ENCODE data around the gene PRMT7.
A peak's percentile ranks its signal among the peaks of the same experiment; 100 is the strongest.

The PRMT7 gene, protein sequence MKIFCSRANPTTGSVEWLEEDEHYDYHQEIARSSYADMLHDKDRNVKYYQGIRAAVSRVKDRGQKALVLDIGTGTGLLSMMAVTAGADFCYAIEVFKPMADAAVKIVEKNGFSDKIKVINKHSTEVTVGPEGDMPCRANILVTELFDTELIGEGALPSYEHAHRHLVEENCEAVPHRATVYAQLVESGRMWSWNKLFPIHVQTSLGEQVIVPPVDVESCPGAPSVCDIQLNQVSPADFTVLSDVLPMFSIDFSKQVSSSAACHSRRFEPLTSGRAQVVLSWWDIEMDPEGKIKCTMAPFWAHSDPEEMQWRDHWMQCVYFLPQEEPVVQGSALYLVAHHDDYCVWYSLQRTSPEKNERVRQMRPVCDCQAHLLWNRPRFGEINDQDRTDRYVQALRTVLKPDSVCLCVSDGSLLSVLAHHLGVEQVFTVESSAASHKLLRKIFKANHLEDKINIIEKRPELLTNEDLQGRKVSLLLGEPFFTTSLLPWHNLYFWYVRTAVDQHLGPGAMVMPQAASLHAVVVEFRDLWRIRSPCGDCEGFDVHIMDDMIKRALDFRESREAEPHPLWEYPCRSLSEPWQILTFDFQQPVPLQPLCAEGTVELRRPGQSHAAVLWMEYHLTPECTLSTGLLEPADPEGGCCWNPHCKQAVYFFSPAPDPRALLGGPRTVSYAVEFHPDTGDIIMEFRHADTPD

DNA sequence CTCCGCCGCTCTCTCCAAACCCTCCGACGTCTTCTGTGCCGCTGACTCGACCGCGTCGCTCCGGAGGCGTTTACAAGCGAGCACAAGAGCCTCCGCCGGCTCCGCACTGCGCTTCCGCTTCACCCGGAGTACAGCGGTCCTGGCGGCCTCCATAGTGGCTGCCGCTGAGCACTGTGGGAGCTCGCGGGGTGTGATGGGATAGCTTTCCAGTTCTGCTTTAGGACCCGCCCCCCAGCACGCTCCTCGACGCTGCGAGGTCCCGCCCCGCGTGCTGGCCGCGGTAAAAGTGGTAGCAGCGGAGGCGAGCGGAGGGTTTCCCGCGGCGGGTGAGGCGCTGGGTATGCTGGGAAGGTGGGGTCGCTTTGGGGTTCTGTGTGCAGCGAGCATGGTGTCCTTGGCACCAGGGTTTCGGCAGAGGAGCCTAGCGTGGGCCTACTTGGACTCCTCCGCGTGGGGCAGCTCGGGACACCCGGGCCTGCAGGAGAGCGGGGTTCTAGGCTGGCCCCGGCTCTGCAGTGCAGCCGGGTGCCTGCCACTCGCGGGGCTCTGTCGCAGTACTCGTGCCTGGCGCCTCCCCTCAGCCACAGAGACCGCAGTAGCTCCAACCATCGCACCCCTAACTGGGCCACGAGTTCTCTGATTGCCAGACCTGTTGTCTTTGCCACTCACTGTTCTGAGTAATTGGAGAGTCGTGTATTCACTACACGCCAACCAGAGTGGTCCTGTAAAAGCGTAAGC, at the start of gene PRMT7, which contains the start of gene SLC7A6OS:
Gene PRMT7 (plus strand): TSS at position 246 of the 738 bp plus-strand sequence. CDS start 4,961 bp downstream, outside the sequence.
Gene SLC7A6OS (minus strand): TSS at position 173 of the 738 bp plus-strand sequence. CDS start 20 bp downstream, at position 153.
- peak; percentile 94 for DNase-seq (ENCODE audit: low spot score)

DNA sequence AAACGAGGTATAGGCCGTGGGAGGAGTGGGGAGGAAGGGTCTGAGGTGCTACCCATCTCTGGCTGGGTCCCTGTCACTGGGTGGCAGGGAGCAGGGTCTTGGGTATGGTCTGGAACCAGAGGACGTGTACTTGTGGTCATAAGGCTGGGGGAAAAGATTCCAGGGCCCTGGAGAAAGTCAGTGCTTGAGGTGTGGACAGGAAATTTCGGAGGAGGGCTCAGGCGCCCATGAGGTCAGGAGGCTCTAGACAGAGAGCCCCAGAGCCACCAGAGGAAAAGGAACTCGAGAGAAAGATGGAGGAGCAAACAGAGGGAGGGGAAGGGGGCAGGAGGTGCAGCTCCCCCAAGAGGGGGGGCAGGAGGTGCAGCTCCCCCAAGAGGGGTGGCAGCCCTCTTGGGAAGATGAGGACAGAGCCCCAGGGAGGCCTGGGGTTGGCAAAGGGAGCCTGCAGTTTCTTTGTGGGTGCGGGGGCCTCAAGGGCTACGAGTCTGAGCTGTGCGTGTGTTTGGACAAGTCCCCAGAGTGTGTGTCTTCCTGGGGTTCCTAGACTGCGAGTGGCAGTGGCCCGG, 47.2 kb upstream of the PRMT7 start:
- no peak for DNase-seq (ENCODE audit: low spot score)

DNA sequence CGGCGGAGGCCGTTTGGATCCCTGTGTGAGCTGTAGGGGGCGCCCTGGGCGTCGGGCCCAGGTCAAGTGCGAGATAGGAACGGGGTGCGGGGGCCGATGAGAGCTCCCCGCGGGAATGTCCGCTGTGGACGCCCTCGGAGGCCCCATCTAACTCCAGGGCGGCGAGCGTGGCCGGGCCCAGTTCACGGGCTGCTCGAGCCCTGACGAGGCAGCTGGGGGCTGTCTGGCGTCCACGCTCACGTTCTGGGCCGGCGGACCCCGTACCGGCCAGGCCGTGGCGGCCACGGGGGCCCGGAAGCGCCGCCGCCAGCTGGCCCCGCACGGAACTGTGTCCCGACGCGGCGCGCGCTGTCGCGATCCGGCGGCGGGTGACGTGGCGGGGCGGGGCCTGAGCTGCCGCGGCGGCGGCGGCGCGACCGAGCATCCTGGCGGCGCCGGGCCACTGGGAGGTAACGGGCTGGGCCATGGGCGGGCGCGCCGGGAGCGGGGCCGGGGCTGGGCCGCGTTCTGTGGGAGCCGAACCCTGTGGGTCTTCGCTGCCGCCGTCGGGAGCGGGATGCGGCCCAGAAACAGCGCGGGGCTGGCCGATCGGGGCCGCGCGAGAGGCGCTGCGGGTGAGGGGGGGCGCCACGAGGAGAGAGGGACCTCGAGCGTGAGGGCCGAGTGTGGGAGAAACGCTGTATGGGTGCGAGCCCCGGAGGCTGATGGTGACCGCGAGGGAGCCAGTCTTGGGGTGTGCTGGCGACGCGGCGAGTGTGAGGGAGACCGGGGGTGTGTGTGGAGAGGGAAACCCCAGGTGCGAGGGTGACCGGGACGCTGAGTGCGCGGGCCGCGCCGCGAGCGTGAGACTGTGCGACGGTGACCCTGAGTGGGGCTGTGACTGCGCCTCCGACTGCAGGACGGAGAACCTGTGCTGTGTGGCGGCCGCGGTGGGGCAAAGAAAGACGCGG, 46.4 kb upstream of the PRMT7 start, which contains the start of gene SLC7A6:
Gene SLC7A6 (plus strand): TSS at position 399 of the 950 bp plus-strand sequence. CDS start 10,201 bp downstream, outside the sequence.
- DNase-seq (ENCODE audit: low spot score), result peak; percentile 78

DNA sequence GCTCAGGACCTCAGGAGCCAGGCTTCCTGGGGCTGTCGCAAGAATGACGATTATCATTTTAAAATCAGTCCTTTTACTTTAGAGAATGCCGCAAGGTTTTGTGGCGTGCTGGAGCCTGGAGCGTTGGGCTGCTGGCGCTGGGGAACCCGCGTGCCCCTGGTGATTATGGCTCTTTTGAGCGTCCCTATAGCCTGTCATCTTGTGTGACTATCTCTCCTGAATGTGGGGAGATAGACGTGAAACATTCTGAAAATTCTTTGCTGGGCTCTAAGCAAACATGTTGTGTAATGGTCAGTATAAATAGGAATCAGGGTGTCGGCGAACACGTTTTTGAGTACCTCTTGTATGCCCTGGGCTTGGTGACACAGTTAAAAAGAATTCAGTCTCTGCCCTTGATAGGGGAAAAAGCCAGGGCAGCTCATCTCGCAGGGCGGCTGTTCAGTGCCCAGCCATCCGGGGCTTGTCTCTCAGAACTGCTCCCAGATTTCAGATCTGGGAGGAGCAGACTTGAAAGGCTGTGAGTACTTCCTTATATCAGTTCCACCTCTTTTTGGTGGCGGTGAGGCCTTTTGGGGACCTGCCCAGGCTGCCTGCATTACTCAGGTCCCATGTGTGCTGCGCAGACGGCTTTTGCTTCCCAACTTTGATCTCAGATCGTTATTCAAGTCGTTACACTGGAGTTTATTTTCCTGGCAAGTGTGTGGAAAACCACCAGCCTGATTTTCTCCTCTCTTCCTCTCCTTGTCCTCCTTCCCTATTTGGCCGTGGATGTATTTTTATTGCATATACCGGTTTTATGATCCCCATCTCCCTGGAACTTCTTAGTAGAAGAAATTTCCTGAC, 45.5 kb upstream of the PRMT7 start:
- peak; percentile 59 for DNase-seq (ENCODE audit: low spot score)

DNA sequence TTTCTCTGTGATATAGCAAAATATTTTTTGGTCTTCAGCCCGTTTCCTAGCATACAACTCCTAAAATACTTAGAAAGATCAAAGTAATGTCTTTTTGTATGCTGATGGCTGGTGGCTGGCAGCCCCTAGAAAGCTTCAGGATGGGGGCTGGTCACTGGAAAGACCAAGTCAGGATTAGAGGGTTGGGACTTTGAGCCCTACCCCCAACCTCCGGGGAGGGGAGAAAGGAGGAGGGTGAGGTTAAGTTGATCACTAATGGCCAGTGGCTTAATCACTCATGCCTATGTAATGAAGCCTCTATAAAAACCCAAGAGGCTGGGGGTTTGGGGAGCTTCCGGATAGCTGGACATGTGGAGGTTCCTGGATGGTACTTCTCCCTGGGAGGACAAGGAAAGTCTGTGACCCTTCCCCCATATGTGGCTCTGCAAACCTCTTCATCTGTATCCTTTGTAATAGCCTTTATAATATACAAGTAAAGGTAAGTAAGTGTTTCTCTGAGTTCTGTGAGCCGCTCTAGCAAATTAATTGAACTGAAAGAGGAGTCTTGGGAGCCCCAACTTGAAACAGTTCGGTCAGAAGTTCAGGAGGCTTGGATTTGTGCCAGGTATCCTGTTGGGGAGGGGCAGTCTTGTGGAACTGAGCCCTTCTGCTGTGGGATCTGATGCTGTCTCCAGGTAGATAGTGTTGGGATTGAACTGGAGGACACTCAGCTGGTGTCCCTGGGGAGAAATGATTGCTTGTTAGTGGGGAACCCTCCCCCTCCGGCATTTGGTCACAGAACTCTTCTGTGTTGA, 43.0 kb upstream of the PRMT7 start:
- no peak for DNase-seq (ENCODE audit: low spot score)

DNA sequence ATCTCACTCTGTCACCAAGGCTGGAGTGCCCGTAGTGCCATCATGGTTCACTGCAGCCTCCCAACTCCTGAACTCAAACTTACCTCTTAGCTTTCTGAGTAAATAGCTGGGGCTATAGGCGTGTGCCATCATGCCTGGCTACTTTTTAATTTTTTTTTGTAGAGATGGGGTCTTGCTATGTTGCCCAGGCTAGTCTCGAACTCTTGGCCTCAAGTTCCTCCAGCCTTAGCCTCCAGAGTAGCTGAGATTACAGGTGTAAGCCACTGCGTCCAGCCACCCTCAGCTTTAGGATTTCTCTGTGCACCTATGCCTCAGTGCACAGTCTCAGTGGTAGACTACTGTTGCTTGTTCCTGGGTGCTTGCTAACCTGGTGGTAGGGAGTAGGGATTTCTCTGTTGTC, 41.0 kb upstream of the PRMT7 start:
- DNase-seq (ENCODE audit: low spot score), result no peak

DNA sequence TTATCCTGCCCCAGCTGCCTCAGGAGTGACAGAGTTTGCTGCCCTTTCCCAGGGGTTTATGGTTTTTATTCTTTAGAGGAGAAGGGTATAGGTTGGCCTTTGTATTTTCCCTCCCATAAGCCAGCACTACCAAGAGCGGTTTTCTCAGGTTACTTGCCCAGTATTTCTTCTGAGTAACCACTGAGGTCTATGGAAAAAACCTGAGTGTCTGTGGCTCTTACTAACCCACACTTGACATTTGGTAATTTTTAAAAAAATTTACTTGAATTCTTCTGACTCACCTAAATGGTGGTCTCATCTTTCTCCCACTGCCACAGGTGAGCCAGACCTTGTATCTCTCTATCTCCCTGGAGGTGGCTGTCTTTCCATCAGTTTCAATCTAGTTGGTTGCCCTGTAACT, 40.5 kb upstream of the PRMT7 start:
- DNase-seq (ENCODE audit: low spot score), result no peak

DNA sequence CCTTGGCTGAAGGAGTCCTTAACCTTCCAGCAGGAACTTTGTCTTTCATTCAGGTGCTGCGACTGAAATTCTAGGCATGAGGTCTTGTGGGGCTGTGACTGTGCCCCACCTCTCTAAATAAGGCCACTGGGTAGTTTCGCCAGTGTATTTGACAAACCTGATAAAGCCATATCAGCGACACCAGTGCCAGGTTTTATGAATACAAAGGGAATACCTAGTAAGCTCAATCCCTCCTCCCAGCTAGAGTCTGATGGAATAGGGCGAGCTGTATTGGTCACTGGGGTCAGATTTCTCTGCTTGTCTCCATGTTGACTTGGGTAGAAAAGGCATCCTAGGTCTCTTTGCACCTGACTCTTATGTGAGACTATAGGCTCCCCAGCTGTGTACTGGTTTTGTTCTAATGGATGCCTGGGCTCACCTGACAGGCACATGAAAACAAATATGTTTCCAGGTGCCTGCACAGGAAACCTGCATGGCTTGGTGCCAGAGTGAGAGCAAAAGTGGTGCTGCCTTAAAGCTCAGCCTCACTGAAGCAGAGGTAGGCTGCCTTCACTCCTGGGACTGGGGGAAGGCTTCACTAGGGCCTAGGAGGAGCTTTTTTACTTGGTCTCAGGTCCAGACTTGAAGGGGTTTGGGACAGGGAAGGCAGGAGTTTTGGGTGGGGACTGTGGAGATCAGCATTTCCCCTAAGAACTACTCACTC, 38.2 kb upstream of the PRMT7 start:
- no peak for DNase-seq (ENCODE audit: low spot score)

DNA sequence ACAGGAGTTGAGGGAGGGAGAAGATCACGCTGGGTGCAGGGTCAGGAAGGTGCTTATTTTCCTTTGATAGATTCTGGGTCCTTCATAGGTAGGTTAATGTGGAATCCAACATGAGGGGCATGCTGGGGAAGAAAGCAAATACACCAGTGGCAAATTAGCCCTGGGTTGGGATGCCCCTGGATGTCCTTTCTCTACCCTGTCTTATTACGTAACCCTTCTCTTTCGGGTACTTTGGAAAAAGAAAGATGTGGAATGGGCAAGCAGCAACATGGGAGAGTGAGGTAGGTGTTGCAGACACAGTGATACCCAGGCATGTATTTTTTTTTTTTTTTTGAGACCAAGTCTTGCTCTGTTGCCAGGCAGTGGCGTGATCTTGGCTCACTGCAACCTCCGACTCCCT, 37.4 kb upstream of the PRMT7 start:
- DNase-seq (ENCODE audit: low spot score), result no peak

DNA sequence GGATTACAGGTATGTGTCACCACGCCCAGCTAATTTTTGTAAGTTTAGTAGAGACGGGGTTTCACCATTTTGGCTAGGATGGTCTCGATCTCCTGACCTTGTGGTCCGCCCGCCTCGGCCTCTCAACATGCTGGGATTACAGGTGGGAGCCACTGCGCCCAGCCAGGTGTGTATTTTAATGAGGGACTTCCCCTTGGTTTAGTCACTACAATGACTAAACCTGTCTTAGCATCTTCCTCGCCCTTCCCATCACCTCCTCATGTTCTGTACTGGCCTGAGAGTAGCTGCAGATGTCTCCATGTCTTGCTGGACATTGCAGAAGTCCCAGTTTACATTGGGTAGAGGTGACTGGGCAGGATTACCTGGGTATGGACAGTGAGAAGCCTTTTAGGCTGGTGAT, 36.9 kb upstream of the PRMT7 start:
- DNase-seq (ENCODE audit: low spot score), result no peak

DNA sequence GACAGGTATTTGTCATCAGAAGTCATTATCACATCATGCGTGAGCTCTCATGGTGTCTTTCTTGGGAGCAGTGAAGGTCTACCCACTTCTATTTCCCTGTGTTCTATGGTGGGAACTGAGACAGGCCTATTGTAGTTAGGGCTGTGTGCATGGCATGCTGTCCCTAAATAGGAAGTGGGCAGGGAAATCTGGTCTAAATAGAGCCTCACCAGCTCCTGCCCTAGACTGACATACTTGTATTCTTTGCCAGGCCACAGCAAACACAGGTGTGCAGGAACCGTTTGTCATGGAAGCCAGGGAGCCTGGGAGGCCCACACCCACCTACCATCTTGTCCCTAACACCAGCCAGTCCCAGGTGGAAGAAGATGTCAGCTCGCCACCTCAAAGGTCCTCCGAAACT, 36.4 kb upstream of the PRMT7 start:
- no peak for DNase-seq (ENCODE audit: low spot score)

DNA sequence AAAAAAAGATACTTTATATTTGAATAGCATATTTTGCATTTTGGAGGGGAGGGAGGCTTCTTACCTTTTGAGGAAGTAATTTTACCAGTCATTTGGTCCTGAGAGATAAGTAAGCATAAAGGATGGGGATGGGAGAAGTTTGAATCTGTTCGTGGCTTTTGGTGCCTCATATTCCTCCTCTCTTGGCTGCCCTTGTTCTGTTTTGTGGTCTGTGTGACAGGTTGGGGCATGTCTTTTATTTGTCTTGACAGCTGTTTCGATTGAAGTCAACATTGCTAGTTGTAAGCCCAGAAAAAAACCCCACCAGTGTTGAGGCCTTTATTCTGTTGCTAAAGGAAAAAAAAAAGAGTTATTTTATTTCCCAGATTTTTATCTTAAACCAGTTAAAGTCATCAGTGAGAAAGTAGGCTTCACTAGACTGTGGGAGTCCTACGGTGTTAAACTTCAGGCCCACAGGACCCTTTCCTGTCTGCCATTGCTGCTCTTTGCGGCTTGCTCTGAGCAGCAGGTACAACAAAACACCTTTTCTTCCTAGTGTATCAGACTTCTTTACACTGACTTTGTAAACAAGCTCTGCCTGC, 35.1 kb upstream of the PRMT7 start:
- no peak for DNase-seq (ENCODE audit: low spot score)

DNA sequence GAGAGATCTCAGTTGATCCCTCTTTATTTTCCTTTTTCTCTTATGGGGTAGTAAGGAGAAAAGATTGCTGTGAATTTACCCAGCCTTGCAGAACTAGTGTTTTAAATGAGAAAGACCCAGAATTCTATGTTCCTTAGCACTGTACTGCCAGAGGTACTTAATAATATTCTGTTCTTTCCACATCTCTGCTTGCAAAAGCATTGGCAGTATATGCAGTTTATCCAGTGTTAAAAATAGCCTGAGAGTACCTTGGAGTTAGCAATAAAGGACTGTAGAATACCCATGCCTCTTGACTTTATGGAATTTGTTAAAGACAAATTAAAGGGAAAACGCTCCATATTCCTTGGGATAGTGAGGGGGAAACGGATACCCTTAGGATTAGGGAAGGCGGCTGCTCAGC, 34.6 kb upstream of the PRMT7 start:
- DNase-seq (ENCODE audit: low spot score), result no peak

DNA sequence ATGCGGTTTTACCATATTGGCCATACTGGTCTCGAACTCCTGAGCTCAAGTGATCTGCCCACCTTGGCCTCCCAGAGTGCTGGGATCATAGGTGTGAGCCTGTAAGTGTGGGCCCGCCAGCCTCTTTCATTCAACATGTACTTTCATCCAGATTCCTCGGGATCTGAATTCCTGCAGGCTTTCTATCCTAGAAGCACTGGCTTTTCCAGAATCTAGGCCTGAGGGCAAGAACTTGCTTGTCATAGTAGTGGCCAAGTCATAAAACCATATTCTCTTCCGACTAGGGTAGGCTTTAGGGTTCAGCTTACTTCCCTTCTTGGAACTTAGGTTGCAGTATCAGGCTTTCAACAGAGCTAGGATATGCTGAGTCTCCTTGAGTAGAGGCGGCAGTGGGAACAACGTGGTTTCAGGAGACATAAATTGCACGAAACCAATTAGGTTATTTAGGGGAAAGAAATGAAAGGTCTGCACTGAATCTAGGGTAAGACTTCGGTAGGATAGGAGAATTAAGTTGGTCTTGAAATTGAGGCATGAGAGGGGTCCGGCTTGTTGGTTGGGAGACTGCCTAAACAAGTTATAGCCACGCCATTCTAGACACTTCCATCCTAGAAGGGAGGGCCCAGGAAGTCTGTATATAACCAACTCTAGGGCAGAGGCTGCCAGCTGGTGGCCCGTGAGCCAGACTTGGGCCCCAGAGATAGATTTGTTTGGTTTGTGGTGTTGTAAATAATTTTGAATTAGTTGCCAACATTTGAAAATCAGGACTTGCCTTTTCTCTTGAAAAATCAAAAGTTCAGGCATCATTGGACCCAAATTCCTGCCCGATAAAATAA, 30.9 kb upstream of the PRMT7 start:
- no peak for DNase-seq (ENCODE audit: low spot score)

DNA sequence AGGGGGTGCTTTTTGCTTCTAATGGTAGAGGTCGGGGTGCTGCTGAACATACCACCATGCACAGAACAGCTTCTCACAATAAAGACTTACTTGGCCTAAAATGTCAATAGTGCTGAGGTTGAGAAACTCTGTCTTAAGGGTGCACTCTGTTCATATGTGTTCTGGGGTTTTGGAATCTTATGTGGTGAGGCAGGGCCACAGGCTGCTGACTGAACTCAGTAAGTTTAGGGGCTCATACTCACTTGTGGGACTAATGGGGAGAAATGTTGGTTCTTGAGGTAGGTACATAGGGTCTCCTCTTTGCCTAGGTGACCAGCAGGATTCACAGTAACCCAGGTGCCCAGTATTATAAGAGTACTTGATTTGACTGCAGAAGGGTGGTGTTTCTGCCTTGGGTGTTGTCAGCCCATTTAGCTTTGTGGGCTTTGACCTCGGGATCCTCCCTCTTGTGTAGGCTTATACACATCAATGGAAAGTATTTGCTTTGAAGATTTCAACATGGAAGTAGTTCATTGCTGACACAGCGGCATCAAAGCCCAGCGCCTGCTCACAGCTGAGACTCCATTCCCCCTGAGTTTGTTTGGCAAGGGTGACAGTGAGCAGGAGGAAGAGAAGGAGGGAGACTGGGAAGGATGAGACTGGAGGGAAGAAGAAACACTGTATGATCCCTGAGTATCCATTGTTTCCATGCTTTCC, 29.3 kb upstream of the PRMT7 start:
- no peak for DNase-seq (ENCODE audit: low spot score)

DNA sequence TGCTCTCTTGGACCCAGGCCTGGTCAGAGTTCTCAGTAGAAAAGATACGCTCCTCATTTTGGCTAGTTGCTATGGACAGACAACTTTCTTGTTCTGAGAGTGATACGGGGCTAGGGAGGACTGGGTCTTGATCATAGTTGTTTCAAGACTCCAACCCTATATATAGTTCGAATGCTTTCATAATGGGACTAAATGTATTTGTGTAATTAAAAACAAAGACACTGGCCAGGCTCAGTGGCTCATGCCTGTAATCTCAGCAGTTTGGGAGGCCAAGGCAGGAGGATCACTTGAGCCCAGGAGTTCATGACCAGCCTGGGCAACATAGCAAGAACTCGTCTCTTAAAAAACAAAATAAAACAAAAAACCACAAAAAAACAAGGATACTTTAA, 28.8 kb upstream of the PRMT7 start:
- no peak for DNase-seq (ENCODE audit: low spot score)

DNA sequence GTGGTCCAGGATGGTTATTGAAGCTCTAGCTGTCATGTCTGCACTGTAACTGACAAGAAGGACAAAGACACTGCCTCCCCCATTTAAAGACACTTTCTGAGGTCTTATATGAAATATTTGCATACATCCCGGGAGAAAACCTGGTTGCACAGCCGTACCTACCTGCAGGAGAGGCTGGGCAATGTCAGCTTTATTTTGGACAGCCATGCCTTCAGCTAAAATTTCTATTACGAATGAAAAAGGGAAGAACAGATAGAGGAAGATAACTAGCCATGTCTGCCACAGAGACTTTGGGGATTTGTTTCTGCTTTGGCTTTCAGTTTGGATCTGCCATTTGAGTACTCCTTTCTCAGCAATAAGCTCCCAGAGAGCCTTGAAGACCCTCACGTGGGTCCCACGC, 27.5 kb upstream of the PRMT7 start:
- DNase-seq (ENCODE audit: low spot score), result no peak
